KMS-11 (cell line): ENCODE measurements around the gene PRDM16.

Source experiments
- H2AFZ ChIP-seq: fragments of 200-600 bp; sonication (generic); 2 replicates; pipeline ENCODE4 v1.6.1; 2016; ENCODE audit warnings: antibody characterized with exemption, mixed run types, low read depth
- H3K27ac ChIP-seq: fragments of 200-600 bp; sonication (generic); 2 replicates; pipeline ENCODE4 v1.6.1; 2016; ENCODE audit warnings: mild to moderate bottlenecking, mixed run types
- H3K27me3 ChIP-seq: fragments of 200-600 bp; sonication (generic); 2 replicates; pipeline ENCODE4 v1.6.1; 2017; ENCODE audit warnings: mild to moderate bottlenecking, low read depth, mixed run types, moderate library complexity; ENCODE audit not compliant: insufficient read depth
- H3K36me3 ChIP-seq: fragments of 200-600 bp; sonication (generic); 2 replicates; pipeline ENCODE4 v1.6.1; 2017; ENCODE audit warnings: mild to moderate bottlenecking, mixed run types; ENCODE audit not compliant: insufficient read depth
- H3K4me1 ChIP-seq: fragments of 200-600 bp; sonication (generic); 2 replicates; pipeline ENCODE4 v1.6.1; 2016; ENCODE audit warnings: mild to moderate bottlenecking, low read depth, mixed run types; ENCODE audit not compliant: poor library complexity, severe bottlenecking
- H3K4me2 ChIP-seq: fragments of 200-600 bp; sonication (generic); 2 replicates; pipeline ENCODE4 v1.7.0; 2016; ENCODE audit warnings: mild to moderate bottlenecking, mixed run types
- H3K4me3 ChIP-seq: fragments of 200-600 bp; sonication (generic); IDR thresholded peaks from 2 replicates; pipeline ENCODE4 v1.6.1; 2017; ENCODE audit warnings: low read depth, low read length, mixed read lengths; ENCODE audit not compliant: insufficient read depth
- H3K79me2 ChIP-seq: fragments of 200-600 bp; sonication (generic); 2 replicates; pipeline ENCODE4 v1.6.1; 2016; ENCODE audit warnings: low read depth, mixed run types; ENCODE audit not compliant: insufficient read depth
- H3K9ac ChIP-seq: fragments of 200-600 bp; sonication (generic); 2 replicates; pipeline ENCODE4 v1.6.1; 2016; ENCODE audit warnings: mild to moderate bottlenecking, mixed run types
- H4K20me1 ChIP-seq: fragments of 200-600 bp; sonication (generic); 2 replicates; pipeline ENCODE4 v1.6.1; 2016; ENCODE audit warnings: mild to moderate bottlenecking, mixed run types; ENCODE audit not compliant: insufficient read depth
- TF ChIP-seq, protein P1 (sequence below): fragments of 200-600 bp; sonication (generic); conservative IDR thresholded peaks from 2 replicates; pipeline ENCODE4 v1.6.1; 2017; ENCODE audit warnings: low read depth, mild to moderate bottlenecking, antibody characterized with exemption, low read length, moderate library complexity, mixed read lengths

Gene PRDM16

GRCh38 chr1:3272321-3273045 lies 203.5 kb downstream of the PRDM16 start:
- Histone ChIP-seq H3K4me3 (no peak overlapping the region), H4K20me1 (no peaks in the 10 kb centered on the region), H3K4me2 (no peak overlapping the region), H3K4me1 (no peaks in the 10 kb centered on the region), H2AFZ (no peak overlapping the region), H3K36me3 (no peaks in the 10 kb centered on the region), H3K9ac (no peak overlapping the region), H3K27ac (no peak overlapping the region), H3K79me2 (no peaks in the 10 kb centered on the region), H3K27me3 (peaks cover 81% of the 10 kb centered on the region)
- TF ChIP-seq, protein P1, sequence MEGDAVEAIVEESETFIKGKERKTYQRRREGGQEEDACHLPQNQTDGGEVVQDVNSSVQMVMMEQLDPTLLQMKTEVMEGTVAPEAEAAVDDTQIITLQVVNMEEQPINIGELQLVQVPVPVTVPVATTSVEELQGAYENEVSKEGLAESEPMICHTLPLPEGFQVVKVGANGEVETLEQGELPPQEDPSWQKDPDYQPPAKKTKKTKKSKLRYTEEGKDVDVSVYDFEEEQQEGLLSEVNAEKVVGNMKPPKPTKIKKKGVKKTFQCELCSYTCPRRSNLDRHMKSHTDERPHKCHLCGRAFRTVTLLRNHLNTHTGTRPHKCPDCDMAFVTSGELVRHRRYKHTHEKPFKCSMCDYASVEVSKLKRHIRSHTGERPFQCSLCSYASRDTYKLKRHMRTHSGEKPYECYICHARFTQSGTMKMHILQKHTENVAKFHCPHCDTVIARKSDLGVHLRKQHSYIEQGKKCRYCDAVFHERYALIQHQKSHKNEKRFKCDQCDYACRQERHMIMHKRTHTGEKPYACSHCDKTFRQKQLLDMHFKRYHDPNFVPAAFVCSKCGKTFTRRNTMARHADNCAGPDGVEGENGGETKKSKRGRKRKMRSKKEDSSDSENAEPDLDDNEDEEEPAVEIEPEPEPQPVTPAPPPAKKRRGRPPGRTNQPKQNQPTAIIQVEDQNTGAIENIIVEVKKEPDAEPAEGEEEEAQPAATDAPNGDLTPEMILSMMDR: no peak

DNA sequence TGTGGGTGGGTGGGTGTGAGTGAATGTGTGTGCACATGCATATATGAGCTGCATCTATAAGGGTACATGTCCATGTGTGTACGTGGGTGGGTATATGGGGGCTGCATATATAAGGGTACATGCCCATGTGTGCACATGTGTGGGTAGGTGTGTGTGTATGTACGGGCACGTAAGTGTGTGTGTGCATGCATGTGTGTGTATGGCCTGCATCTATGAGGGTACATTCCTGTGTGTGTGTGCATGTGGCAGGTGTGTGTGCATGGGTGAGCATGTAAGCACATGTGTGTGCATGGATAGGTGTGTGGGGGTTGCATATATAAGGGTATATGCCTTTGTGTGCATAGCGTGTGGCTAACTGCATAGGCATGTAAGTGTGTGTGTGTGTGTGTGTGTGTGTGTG lies 204.4 kb downstream of the PRDM16 start:
- TF ChIP-seq, protein P1: no peak
- Histone ChIP-seq H3K27ac (no peak overlapping the region), H3K4me3 (no peak overlapping the region), H3K4me2 (no peak overlapping the region), H3K9ac (no peak overlapping the region), H3K36me3 (no peaks in the 10 kb centered on the region), H3K27me3 (peaks cover 73% of the 10 kb centered on the region), H3K79me2 (no peaks in the 10 kb centered on the region), H3K4me1 (no peaks in the 10 kb centered on the region), H2AFZ (no peak overlapping the region), H4K20me1 (no peaks in the 10 kb centered on the region)

DNA sequence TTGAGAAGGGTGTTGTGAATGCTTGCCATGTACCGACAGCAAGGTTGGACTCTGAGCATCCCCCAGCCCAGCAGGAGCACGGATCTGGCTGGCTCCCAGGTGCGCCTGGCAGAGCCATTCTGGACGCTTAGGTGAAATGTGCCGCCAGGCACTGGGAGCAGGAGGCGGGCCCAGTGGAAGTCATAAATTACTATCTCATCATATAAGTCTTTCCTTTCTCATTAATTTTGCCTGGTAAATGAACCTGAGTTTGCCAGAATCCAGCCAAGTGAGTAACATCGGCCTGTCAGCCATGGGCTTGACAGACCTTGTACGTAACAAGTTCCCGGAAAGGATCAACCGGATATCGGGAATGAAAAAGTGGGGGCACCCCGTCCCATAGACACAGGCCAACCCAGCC lies 206.0 kb downstream of the PRDM16 start:
- no peaks in the 10 kb centered on the region for H3K79me2 ChIP-seq
- no peak overlapping the region for H3K4me3 ChIP-seq
- no peak overlapping the region for H3K4me2 ChIP-seq
- TF ChIP-seq, protein P1: no peak
- no peaks in the 10 kb centered on the region for H3K4me1 ChIP-seq
- no peak overlapping the region for H3K9ac ChIP-seq
- no peaks in the 10 kb centered on the region for H3K36me3 ChIP-seq
- no peaks in the 10 kb centered on the region for H4K20me1 ChIP-seq
- H2AFZ ChIP-seq: no peak overlapping the region
- H3K27me3 ChIP-seq: peaks cover 81% of the 10 kb centered on the region
- no peak overlapping the region for H3K27ac ChIP-seq

- H3K9ac ChIP-seq: no peak overlapping the region
Measured at GRCh38 chr1:3275471-3276340, 206.7 kb downstream of the PRDM16 start.

More at GRCh38 chr1:3275471-3276340, 206.7 kb downstream of the PRDM16 start:
- H3K4me2 ChIP-seq: no peak overlapping the region
- H3K79me2 ChIP-seq: no peaks in the 10 kb centered on the region
- no peaks in the 10 kb centered on the region for H3K4me1 ChIP-seq
- TF ChIP-seq, protein P1: no peak
- peaks cover 84% of the 10 kb centered on the region for H3K27me3 ChIP-seq
- no peak overlapping the region for H3K27ac ChIP-seq
- no peaks in the 10 kb centered on the region for H4K20me1 ChIP-seq
- no peak overlapping the region for H2AFZ ChIP-seq
- H3K4me3 ChIP-seq: no peak overlapping the region
- no peaks in the 10 kb centered on the region for H3K36me3 ChIP-seq
